PC-3 (cell line): Measurements from ENCODE around the gene HOXA9. TPM values are rescaled to one million over a fixed set of nuclear protein-coding genes. Genes with fewer than 3 reads are reported as not detected.

ENCODE experiments used
- ATAC-seq: fragments of 200-7000 bp; cut with Tn5 transposase; 2 replicates; pipeline ENCODE4 v1.9.1; 2020; ENCODE audit warnings: mild to moderate bottlenecking, moderate library complexity
- BruUV-seq: library from RNA; stranded (reverse); fragments of 400-500 nt; replicated peaks from 2 replicates; lab custom pipeline; 2021; lab: Mats Ljungman, UMichigan
- CTCF ChIA-PET: fragments of 300-600 bp; sonication (Branson Sonifier 250); formaldehyde crosslinking; loops from one replicate; lab custom pipeline; 2022; ENCODE audit warnings: antibody characterized with exemption; lab: Charles Lee
- POLR2A ChIA-PET: fragments of 300-600 bp; sonication (Branson Sonifier 250); formaldehyde crosslinking; loops from one replicate; lab custom pipeline; 2022; ENCODE audit warnings: antibody characterized with exemption; ENCODE audit not compliant: unreplicated experiment; lab: Charles Lee
- DNase-seq: peaks from one replicate; pipeline ENCODE4 v3.0.0-alpha.2; 2015
- H2AFZ ChIP-seq: fragments of 300-600 bp; sonication (generic); 2 replicates; pipeline ENCODE4 v1.6.0; 2016; ENCODE audit warnings: antibody characterized with exemption, low read length
- H3F3A ChIP-seq: fragments of 300-600 bp; sonication (generic); one replicate; pipeline ENCODE4 v1.6.0; 2017; ENCODE audit warnings: antibody characterized with exemption, low read length, control low read depth, mild to moderate bottlenecking; ENCODE audit not compliant: unreplicated experiment
- H3K27ac ChIP-seq: fragments of 300-600 bp; sonication (generic); 2 replicates; pipeline ENCODE4 v1.5.1; 2016; ENCODE audit warnings: mild to moderate bottlenecking, low read length
- H3K27me3 ChIP-seq: fragments of 300-600 bp; sonication (generic); 2 replicates; pipeline ENCODE4 v1.6.1; 2016; ENCODE audit warnings: low read length, mixed read lengths
- H3K36me3 ChIP-seq: fragments of 300-600 bp; sonication (generic); 2 replicates; pipeline ENCODE4 v1.6.1; 2016; ENCODE audit warnings: low read depth, mixed run types, low read length, mixed read lengths
- H3K4me1 ChIP-seq: fragments of 300-600 bp; sonication (generic); 2 replicates; pipeline ENCODE4 v1.5.1; 2016; ENCODE audit warnings: low read length; ENCODE audit not compliant: insufficient read depth
- H3K4me2 ChIP-seq: fragments of 300-600 bp; sonication (generic); 2 replicates; pipeline ENCODE4 v1.6.0; 2016; ENCODE audit warnings: low read length
- H3K4me3 ChIP-seq: fragments of 300-600 bp; sonication (generic); 2 replicates; pipeline ENCODE4 v1.5.1; 2016; ENCODE audit warnings: mild to moderate bottlenecking, low read length, mixed read lengths
- H3K79me2 ChIP-seq: fragments of 300-600 bp; sonication (generic); 2 replicates; pipeline ENCODE4 v1.6.1; 2017; ENCODE audit warnings: low read length, mixed read lengths
- H3K9ac ChIP-seq: fragments of 300-600 bp; sonication (generic); 2 replicates; pipeline ENCODE4 v1.6.0; 2016; ENCODE audit warnings: mild to moderate bottlenecking, low read length
- H3K9me2 ChIP-seq: fragments of 300-600 bp; sonication (generic); replicated peaks from 2 replicates; pipeline ENCODE4 v1.6.1; 2016; ENCODE audit warnings: mixed run types, low read length, mixed read lengths
- H3K9me3 ChIP-seq: fragments of 300-600 bp; sonication (generic); 2 replicates; pipeline ENCODE4 v1.6.1; 2016; ENCODE audit warnings: low read length, mixed read lengths
- H4K20me1 ChIP-seq: fragments of 300-600 bp; sonication (generic); 2 replicates; pipeline ENCODE4 v1.6.1; 2016; ENCODE audit warnings: low read length, mixed read lengths
- EZH2 ChIP-seq: fragments of 300-600 bp; sonication (generic); IDR thresholded peaks from one replicate; pipeline ENCODE4 v1.6.1; 2017; ENCODE audit warnings: antibody characterized with exemption, mild to moderate bottlenecking, low read length; ENCODE audit not compliant: unreplicated experiment
- EZH2phosphoT487 ChIP-seq: fragments of 300-600 bp; sonication (generic); IDR thresholded peaks from 2 replicates; pipeline ENCODE4 v1.6.1; 2018; ENCODE audit warnings: mild to moderate bottlenecking, antibody characterized with exemption, low read length, borderline replicate concordance
- intact Hi-C: fragments of 100-400 bp; cut with micrococcal nuclease; formaldehyde crosslinking; loops from 2 replicates; pipeline ENCODE4 v1.9.0; 2023
- total RNA-seq: library from RNA; depleted of rRNA; stranded (reverse); fragments of >200 nt; gene quantifications from 2 replicates; pipeline ENCODE4 v1.2.3, GENCODE V29; 2014
- TF ChIP-seq, protein P1 (sequence below): fragments of 300-600 bp; sonication (generic); conservative IDR thresholded peaks from 2 replicates; pipeline ENCODE4 v1.5.1; 2017; ENCODE audit warnings: antibody characterized with exemption, low read depth, mild to moderate bottlenecking, low read length

HOXA9 gene
- total RNA-seq, 1 experiment from 2014 or later: 69.0 TPM

DNA sequence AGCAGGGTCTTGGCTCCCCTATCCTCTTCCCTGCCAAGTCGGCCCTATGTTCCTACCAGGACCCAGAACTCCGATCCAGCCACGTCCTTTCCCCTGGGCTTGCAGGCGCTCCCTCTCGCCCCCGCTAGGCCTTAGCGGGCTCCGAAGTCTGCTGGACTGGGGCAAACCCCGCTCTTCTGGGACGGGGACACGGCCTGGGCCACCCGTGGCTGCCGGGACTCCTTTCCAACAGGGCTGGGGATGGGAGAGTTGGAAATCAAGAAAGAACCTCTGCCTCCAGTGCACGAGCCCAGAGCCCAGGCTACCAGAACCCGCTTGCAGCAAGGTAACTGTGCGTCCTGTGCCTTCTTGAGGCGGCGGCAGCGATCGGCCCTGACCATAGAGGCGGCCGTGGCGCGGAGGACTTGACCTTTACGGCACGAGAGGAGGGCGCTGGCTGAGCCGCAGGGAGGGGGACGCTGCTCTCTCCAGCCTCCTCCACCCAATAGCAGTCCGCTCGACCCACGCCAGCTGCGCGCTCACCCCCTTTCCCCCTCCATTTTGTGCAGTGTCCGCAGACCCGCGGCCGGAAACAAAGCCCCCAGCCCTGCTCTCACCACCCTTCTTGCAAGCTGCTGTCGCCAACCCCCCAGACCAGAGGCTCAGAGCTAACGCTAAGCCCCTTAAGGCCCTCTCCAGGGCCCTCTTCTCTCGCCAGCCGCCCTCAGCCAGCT is 26.7 kb upstream of the HOXA9 start:
- no TSS peak for BruUV-seq
- POLR2A ChIA-PET: interaction anchor here (0.5 to 0.6 kb wide), 2 partner anchors 23 to 470 kb away, joined by 4 to 9 read pairs; no protein-coding TSS in a partner anchor
- Histone ChIP-seq H3K27ac (peak overlapping the region; percentile 97), H3K27me3 (no peaks in the 10 kb centered on the region), H3K4me1 (peaks cover 42% of the 10 kb centered on the region), H3F3A (no peaks in the 10 kb centered on the region), H3K9ac (peak overlapping the region; percentile 97), H3K4me2 (peak overlapping the region; percentile 99), H2AFZ (no peak overlapping the region; the same call in 1 of the 2 replicates), H3K9me3 (no peaks in the 10 kb centered on the region), H3K36me3 (no peaks in the 10 kb centered on the region), H3K9me2 (no peaks in the 10 kb centered on the region), H3K79me2 (peaks cover 100% of the 10 kb centered on the region), H3K4me3 (peak overlapping the region; percentile 91), H4K20me1 (peaks cover 7% of the 10 kb centered on the region; the same call in 1 of the 2 replicates)
- intact Hi-C loops: no loop called here
- peak; percentile 9 for ATAC-seq
- TF ChIP-seq EZH2phosphoT487 (no peak), EZH2 (no peak)
- TF ChIP-seq, protein P1, sequence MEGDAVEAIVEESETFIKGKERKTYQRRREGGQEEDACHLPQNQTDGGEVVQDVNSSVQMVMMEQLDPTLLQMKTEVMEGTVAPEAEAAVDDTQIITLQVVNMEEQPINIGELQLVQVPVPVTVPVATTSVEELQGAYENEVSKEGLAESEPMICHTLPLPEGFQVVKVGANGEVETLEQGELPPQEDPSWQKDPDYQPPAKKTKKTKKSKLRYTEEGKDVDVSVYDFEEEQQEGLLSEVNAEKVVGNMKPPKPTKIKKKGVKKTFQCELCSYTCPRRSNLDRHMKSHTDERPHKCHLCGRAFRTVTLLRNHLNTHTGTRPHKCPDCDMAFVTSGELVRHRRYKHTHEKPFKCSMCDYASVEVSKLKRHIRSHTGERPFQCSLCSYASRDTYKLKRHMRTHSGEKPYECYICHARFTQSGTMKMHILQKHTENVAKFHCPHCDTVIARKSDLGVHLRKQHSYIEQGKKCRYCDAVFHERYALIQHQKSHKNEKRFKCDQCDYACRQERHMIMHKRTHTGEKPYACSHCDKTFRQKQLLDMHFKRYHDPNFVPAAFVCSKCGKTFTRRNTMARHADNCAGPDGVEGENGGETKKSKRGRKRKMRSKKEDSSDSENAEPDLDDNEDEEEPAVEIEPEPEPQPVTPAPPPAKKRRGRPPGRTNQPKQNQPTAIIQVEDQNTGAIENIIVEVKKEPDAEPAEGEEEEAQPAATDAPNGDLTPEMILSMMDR: no peak
- CTCF ChIA-PET: no interaction called here
- peak; percentile 51 for DNase-seq

DNA sequence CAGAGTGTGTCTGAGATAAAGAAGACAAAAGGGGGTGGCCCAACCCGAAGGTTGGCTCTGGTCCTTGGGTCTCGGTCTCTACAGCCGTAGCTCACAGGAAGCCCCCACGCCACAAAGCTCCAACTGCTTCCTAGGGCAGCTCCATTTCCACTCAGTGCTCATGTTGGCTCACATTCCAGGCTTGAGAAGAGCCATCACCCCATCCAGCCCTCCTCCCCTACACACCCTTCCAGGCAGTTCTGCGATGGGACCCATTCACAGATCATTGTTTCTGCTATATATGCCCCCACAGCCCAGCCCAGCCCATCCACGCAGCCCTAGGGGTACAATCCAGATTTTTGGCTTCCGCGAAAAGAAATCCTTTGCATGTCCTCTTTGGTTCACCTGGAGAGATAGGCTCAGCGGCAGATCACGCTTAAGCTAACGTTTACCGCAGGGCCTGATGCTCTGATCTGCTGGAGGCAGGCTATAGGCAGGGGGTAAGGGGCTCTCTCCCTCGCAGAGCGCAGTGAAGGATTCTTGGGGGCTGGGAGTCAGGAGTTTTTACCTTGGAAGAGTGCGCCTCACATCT is 25.9 kb upstream of the HOXA9 start:
- H3K36me3 ChIP-seq: no peaks in the 10 kb centered on the region
- CTCF ChIA-PET: interaction anchor here (0.6 to 0.7 kb wide), 2 partner anchors 8 to 822 kb away, joined by 3 read pairs; partner anchors contain the start of gene HOXA13
- peak overlapping the region; percentile 99 for H3K4me2 ChIP-seq

More for the DNA sequence above, 25.9 kb upstream of the HOXA9 start:
- Histone ChIP-seq H3F3A (no peaks in the 10 kb centered on the region), H3K4me1 (peaks cover 42% of the 10 kb centered on the region), H3K27ac (peak overlapping the region; percentile 97), H3K9ac (peak overlapping the region; percentile 97), H3K9me2 (no peaks in the 10 kb centered on the region), H3K4me3 (peak overlapping the region; percentile 91), H3K79me2 (peaks cover 100% of the 10 kb centered on the region), H4K20me1 (no peaks in the 10 kb centered on the region; the same call in 1 of the 2 replicates), H3K9me3 (no peaks in the 10 kb centered on the region), H2AFZ (no peak overlapping the region; the same call in 1 of the 2 replicates), H3K27me3 (no peaks in the 10 kb centered on the region)
- intact Hi-C loops: no loop called here
- DNase-seq (peak; percentile 31), ATAC-seq (0 out of 2 replicates have a peak, but pooled peaks have one; percentile 1)
- TF ChIP-seq, protein P1: no peak
- TF ChIP-seq EZH2phosphoT487 (no peak), EZH2 (no peak)
- POLR2A ChIA-PET: interaction anchor here (0.6 kb wide), 2 partner anchors 75 to 858 kb away, joined by 3 to 5 read pairs; no protein-coding TSS in a partner anchor
- TSS peak; percentile 7 for BruUV-seq
